B cell (primary cell): ENCODE measurements around the gene MYOM3.

Experiments
- EZH2 ChIP-seq: IDR thresholded peaks from 2 replicates; pipeline ENCODE4 v1.6.1; 2012; ENCODE audit warnings: borderline replicate concordance, low read depth, mild to moderate bottlenecking, moderate library complexity, low read length; ENCODE audit not compliant: insufficient read depth, poor library complexity, severe bottlenecking
- TF ChIP-seq, protein P1 (sequence below): fragments of 200-600 bp; IDR thresholded peaks from one replicate; pipeline ENCODE4 v1.8.0; 2022; ENCODE audit warnings: antibody characterized with exemption, mild to moderate bottlenecking

DNA sequence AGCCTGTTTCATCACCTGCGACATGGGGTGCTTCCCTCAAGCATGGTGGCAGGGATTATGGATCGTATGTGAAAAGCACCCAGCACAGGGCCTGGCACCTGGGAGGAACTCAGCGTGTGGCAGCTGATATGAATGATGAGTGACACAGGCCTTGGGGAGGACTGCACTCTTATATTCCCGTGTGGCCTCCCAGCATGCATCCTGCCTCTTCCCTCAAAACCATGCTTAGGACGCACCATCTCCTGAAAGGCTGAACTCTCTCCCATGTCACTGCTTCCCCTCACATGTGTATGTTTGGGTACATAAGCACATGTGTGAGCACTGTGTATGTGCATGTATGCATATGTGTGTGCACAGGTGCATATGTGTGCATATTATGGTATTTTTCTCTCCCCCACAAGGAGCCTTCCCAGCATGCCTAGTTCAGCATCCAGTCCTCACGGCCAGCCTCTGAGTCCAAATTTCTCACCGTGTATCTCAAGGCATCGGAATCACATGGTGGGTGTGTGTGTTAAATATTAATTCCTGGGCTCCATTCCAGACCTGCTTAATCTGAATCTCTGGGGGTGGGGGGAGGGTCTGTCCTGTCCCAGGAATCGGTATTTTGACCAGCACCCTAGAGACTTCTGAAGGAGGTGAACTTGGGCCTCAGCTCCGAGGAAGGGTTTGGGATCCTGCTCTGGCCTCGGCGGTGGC is 12.8 kb downstream of the MYOM3 start:
- no peak for TF ChIP-seq EZH2
- TF ChIP-seq, protein P1, sequence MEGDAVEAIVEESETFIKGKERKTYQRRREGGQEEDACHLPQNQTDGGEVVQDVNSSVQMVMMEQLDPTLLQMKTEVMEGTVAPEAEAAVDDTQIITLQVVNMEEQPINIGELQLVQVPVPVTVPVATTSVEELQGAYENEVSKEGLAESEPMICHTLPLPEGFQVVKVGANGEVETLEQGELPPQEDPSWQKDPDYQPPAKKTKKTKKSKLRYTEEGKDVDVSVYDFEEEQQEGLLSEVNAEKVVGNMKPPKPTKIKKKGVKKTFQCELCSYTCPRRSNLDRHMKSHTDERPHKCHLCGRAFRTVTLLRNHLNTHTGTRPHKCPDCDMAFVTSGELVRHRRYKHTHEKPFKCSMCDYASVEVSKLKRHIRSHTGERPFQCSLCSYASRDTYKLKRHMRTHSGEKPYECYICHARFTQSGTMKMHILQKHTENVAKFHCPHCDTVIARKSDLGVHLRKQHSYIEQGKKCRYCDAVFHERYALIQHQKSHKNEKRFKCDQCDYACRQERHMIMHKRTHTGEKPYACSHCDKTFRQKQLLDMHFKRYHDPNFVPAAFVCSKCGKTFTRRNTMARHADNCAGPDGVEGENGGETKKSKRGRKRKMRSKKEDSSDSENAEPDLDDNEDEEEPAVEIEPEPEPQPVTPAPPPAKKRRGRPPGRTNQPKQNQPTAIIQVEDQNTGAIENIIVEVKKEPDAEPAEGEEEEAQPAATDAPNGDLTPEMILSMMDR = no peak
